Calu3 (cell line): Measurements from ENCODE around the gene PNMT. TPM values are rescaled to one million over a fixed set of nuclear protein-coding genes. Genes with fewer than 3 reads are reported as not detected.

Experiments
- BruUV-seq: library from RNA; stranded (reverse); fragments of 400-500 nt; replicated peaks from 2 replicates; lab custom pipeline; 2021; lab: Mats Ljungman, UMichigan
- CTCF ChIA-PET: fragments of 300-600 bp; sonication (Branson Sonifier 250); formaldehyde crosslinking; loops from one replicate; lab custom pipeline; 2022; ENCODE audit warnings: antibody characterized with exemption; lab: Charles Lee
- DNase-seq: peaks from one replicate; pipeline ENCODE4 v3.0.0; 2022
- H3K27ac Mint-ChIP-seq: one replicate; pipeline ENCODE4 v1.8.0; 2022; ENCODE audit warnings: mixed read lengths; ENCODE audit not compliant: unreplicated experiment
- H3K27me3 Mint-ChIP-seq: one replicate; pipeline ENCODE4 v1.8.0; 2022; ENCODE audit warnings: mixed read lengths; ENCODE audit not compliant: unreplicated experiment
- H3K36me3 Mint-ChIP-seq: one replicate; pipeline ENCODE4 v1.8.0; 2022; ENCODE audit warnings: mild to moderate bottlenecking, moderate library complexity, mixed read lengths; ENCODE audit not compliant: insufficient read depth, unreplicated experiment
- H3K4me1 Mint-ChIP-seq: one replicate; pipeline ENCODE4 v1.8.0; 2022; ENCODE audit warnings: mild to moderate bottlenecking, low read depth, mixed read lengths; ENCODE audit not compliant: unreplicated experiment
- H3K4me3 Mint-ChIP-seq: one replicate; pipeline ENCODE4 v1.8.0; 2022; ENCODE audit warnings: mild to moderate bottlenecking, low read depth, moderate library complexity, mixed read lengths; ENCODE audit not compliant: unreplicated experiment
- H3K9me3 Mint-ChIP-seq: one replicate; pipeline ENCODE4 v1.8.0; 2022; ENCODE audit warnings: low read depth, mixed read lengths; ENCODE audit not compliant: unreplicated experiment
- CTCF ChIP-seq: fragments of 200-600 bp; IDR thresholded peaks from one replicate; pipeline ENCODE4 v1.8.0; 2022; ENCODE audit warnings: antibody characterized with exemption; ENCODE audit not compliant: unreplicated experiment
- intact Hi-C: fragments of 100-400 bp; cut with micrococcal nuclease; formaldehyde crosslinking; loops from one replicate; pipeline ENCODE4 v1.10.0; 2022; ENCODE audit not compliant: unreplicated experiment
- total RNA-seq: library from RNA; stranded (reverse); gene quantifications from 2 replicates; pipeline ENCODE4 v1.2.3, GENCODE V29; 2022

Gene PNMT
- total RNA-seq, 1 experiment from 2014 or later, result 1.3 TPM

DNA sequence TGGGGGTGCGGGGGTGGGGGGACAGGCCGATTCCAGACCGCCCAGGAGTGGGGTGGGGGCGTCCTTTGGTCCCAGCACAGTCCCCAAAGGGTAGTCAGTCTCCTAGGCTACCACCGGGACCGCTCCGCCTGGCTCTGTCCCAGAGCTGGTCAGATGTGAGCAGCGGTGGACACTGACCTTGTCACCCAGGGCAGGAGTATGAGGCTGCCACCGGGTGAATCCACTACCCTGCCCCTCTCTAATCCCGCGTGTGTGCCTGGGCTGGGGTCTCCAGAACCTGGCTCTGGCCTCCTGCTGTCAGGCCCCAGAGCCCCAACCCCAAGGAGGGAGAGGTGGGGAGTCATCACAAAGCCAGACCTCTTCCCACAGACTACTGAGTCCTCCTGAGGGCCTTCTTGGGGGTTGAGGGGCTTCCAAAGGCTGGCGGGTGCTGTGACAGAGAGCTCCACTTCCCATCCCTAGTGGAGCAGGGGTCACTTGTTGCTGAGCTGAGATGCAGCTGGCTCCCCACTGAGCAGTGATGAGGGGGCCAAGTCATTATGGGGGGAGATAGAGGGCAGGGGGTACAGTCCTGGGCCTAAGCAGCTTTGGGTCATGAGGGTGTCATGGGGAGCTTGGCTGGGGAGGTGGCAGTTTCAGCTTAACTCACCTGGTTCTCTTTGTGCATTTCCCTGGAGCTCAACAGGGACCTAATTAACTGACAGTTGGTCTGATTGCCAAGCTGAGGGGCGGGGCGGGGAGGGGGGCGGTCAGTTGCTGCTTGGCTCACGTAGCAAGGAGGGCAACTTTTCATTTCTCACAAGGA is 40.3 kb upstream of the PNMT start:
- Mint-ChIP-seq H3K4me1 (peaks cover 41% of the 10 kb centered on the region), H3K27me3 (peaks cover 85% of the 10 kb centered on the region), H3K36me3 (peaks cover 23% of the 10 kb centered on the region), H3K9me3 (no peaks in the 10 kb centered on the region), H3K27ac (no peak overlapping the region), H3K4me3 (peak overlapping the region; percentile 2)
- DNase-seq, result peak; percentile 82
- intact Hi-C loops, result no loop called here
- CTCF ChIA-PET, result interaction anchor here (0.6 to 161.2 kb wide), 35 partner anchors 7 to 1267 kb away, joined by 3 to 42089 read pairs (median 5); partner anchors contain the start of genes ERBB2, GRB7, GSDMA and GSDMB
- BruUV-seq, result no TSS peak
- no peak for TF ChIP-seq CTCF

DNA sequence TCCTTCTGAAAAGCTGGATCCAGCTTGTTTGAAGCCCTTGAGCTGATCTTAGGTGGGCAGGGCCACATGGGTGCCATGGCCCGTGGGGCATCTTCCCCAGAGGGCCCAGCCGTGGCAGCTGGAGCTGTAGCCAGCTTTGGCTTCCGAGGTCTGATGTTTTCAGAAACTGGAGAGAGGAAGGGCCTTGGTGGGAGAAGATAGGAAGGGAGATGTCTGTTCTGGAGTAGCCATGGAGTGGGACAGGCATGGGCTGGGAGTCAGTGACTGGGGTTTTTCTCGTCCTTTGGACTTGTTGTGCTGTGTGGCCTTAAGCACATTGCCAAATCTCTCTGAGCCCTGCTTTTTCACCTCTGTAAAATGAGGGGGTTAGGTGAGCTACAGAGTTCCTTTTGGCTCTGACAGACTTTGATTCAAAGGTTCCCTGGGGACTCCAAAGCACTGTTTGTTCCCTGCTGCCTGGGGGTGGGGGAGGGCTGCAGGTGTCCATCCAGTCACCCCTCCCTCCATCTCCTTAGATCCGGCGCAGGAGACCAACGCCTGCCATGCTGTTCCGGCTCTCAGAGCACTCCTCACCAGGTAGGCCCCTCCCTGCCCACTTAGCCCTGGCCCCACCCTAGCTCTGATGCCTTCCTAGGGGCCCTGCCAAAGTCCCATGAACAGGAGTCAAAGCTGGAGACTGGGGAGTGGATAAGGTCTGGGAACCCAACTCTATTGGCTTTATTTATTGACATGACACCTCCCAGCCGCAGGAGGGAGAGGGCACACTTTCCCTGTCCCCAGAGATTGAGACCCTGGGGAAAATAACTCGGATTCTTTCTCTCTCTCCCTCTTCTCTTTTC is 39.4 kb upstream of the PNMT start:
- H3K9me3 Mint-ChIP-seq, result no peaks in the 10 kb centered on the region
- no peak overlapping the region for H3K27ac Mint-ChIP-seq
- H3K4me1 Mint-ChIP-seq, result peaks cover 36% of the 10 kb centered on the region
- peaks cover 17% of the 10 kb centered on the region for H3K36me3 Mint-ChIP-seq
- DNase-seq, result peak; percentile 83
- no TSS peak for BruUV-seq
- CTCF ChIA-PET, result interaction anchor here (0.5 to 161.2 kb wide), 29 partner anchors 8 to 930 kb away, joined by 3 to 42089 read pairs (median 6); partner anchors contain the start of genes ERBB2, GRB7, GSDMA and GSDMB
- H3K27me3 Mint-ChIP-seq, result peaks cover 85% of the 10 kb centered on the region
- H3K4me3 Mint-ChIP-seq, result no peak overlapping the region
- intact Hi-C loops, result no loop called here
- TF ChIP-seq CTCF, result no peak

- Mint-ChIP-seq H3K27ac (no peak overlapping the region), H3K4me1 (peaks cover 36% of the 10 kb centered on the region), H3K36me3 (peaks cover 17% of the 10 kb centered on the region), H3K27me3 (peaks cover 79% of the 10 kb centered on the region), H3K9me3 (no peaks in the 10 kb centered on the region), H3K4me3 (no peak overlapping the region)
- peak; percentile 82 for DNase-seq
- TF ChIP-seq CTCF, result no peak
- BruUV-seq, result no TSS peak
- intact Hi-C loops, result no loop called here
- CTCF ChIA-PET, result interaction anchor here (0.6 to 161.2 kb wide), 20 partner anchors 9 to 920 kb away, joined by 3 to 42089 read pairs (median 15); partner anchors contain the start of genes ERBB2, GRB7, GSDMA and GSDMB
Observed at GRCh38 chr17:39629494-39629880, 38.8 kb upstream of the PNMT start.

DNA sequence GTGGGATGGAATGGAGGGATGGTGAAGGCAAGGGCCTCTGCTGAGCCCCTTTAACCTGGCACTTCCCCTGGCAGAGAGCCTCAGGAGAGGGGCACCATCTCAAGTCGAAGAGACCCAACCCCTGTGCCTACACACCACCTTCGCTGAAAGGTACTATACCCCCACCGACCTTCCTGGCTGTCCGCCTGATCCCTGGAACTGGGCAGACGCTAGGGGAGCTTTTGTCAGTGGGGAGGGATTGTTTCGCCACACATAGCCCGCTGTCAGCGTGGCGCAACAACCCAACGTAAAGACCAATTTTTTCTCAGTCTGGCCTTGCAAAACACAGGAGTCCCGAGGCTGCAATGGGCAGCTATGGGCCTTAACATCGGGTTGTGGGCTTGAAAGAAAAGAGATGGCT is 38.4 kb upstream of the PNMT start:
- CTCF ChIA-PET, result interaction anchor here (1.1 to 161.2 kb wide), 14 partner anchors 9 to 337 kb away, joined by 3 to 42089 read pairs (median 49); partner anchors contain the start of genes ERBB2, GRB7, GSDMA and GSDMB
- Mint-ChIP-seq H3K27me3 (peaks cover 74% of the 10 kb centered on the region), H3K4me1 (peaks cover 36% of the 10 kb centered on the region), H3K4me3 (no peak overlapping the region), H3K9me3 (no peaks in the 10 kb centered on the region), H3K36me3 (peaks cover 17% of the 10 kb centered on the region), H3K27ac (no peak overlapping the region)
- no TSS peak for BruUV-seq
- DNase-seq, result peak; percentile 81
- intact Hi-C loops, result loop anchor here (5.0 to 10.0 kb wide), 4 partner anchors 485 to 865 kb away; partner anchors contain the start of gene CDC6
- TF ChIP-seq CTCF, result no peak
